B cell (primary cell): Measurements from ENCODE around the gene MAST2. TPM values are rescaled to one million over a fixed set of nuclear protein-coding genes. Genes with fewer than 3 reads are reported as not detected.

Experiments used
- ATAC-seq: fragments of 200-7000 bp; cut with Tn5 transposase; one replicate; pipeline ENCODE4 v1.10.0; 2021; ENCODE audit warnings: low read depth, mild to moderate bottlenecking, moderate number of reproducible peaks, moderate library complexity
- CTCF ChIA-PET: fragments of 350-600 bp; sonication (Branson Sonifier 250); formaldehyde crosslinking; loops from one replicate; lab custom pipeline; 2021; ENCODE audit warnings: antibody characterized with exemption, inconsistent platforms; lab: Charles Lee
- POLR2A ChIA-PET: fragments of 350-600 bp; sonication (Branson Sonifier 250); formaldehyde crosslinking; loops from one replicate; lab custom pipeline; 2021; ENCODE audit warnings: antibody characterized with exemption; lab: Charles Lee
- DNase-seq: peaks from one replicate; pipeline ENCODE4 v3.0.0; 2013
- H2AFZ ChIP-seq: 2 replicates; pipeline ENCODE4 v1.6.1; 2012; ENCODE audit warnings: mild to moderate bottlenecking, low read depth, low read length; ENCODE audit not compliant: insufficient read depth, poor library complexity, severe bottlenecking
- H3K27ac ChIP-seq, 2 donors: 1 replicate in 1 of 2; 2 replicates in 1 of 2; pipeline ENCODE4 v1.5.1; 2012 to 2013; ENCODE audit warnings: low read length in 2 of 2, mild to moderate bottlenecking in 2 of 2, moderate library complexity in 1 of 2
- H3K27me3 ChIP-seq, 4 experiments: fragments of 200-600 bp in 1 of 4; sonication (generic) in 1 of 4; replicated peaks in 1 of 4; 1 replicate in 2 of 4; 2 replicates in 2 of 4; pipeline versions ENCODE4 v1.6.1 to v1.7.0; 2013 to 2016; ENCODE audit warnings: low read length in 3 of 4, mild to moderate bottlenecking in 2 of 4, mixed read lengths in 1 of 4, moderate library complexity in 1 of 4; ENCODE audit not compliant: insufficient read depth in 4 of 4, control insufficient read depth in 3 of 4; ENCODE audit errors: control extremely low read depth in 1 of 4
- H3K36me3 ChIP-seq, 2 experiments: replicated peaks in 1 of 2; 1 replicate in 1 of 2; 2 replicates in 1 of 2; pipeline versions ENCODE4 v1.6.1 to v1.7.1; 2013; ENCODE audit warnings: low read length in 1 of 2; ENCODE audit not compliant: insufficient read depth in 2 of 2, control insufficient read depth in 1 of 2; ENCODE audit errors: control extremely low read depth in 1 of 2, extremely low read depth in 1 of 2
- H3K4me1 ChIP-seq, 2 donors: fragments of 200-600 bp in 1 of 2; sonication (generic) in 1 of 2; 1 replicate in 1 of 2; 2 replicates in 1 of 2; pipeline versions ENCODE4 v1.5.1 to v1.6.1; 2013 to 2017; ENCODE audit warnings: low read length in 2 of 2; ENCODE audit not compliant: control insufficient read depth in 2 of 2, insufficient read depth in 2 of 2
- H3K4me2 ChIP-seq: replicated peaks from 2 replicates; pipeline ENCODE3; 2012; ENCODE audit warnings: mild to moderate bottlenecking, low read depth, low read length; ENCODE audit not compliant: poor library complexity, severe bottlenecking
- H3K4me3 ChIP-seq, 5 experiments: fragments of 200-600 bp in 1 of 5; sonication (generic) in 1 of 5; 1 replicate in 3 of 5; 2 replicates in 2 of 5; pipeline versions ENCODE4 v1.5.1 to v1.7.0; 2011 to 2016; ENCODE audit warnings: low read length in 4 of 5, mild to moderate bottlenecking in 4 of 5, low read depth in 2 of 5, control low read depth in 1 of 5, moderate library complexity in 1 of 5; ENCODE audit not compliant: insufficient read depth in 1 of 5; ENCODE audit errors: control extremely low read depth in 1 of 5, extremely low read depth in 1 of 5
- H3K79me2 ChIP-seq: fragments of 200-600 bp; sonication (generic); one replicate; pipeline ENCODE4 v1.6.0; 2016; ENCODE audit warnings: low read length; ENCODE audit not compliant: control insufficient read depth, insufficient read depth
- H3K9ac ChIP-seq: fragments of 200-600 bp; sonication (generic); 2 replicates; pipeline ENCODE4 v1.6.1; 2017; ENCODE audit warnings: mild to moderate bottlenecking, low read length, moderate library complexity
- H3K9me3 ChIP-seq, 3 donors: one replicate each; pipeline versions ENCODE4 v1.6.1 to v1.7.1; 2013; ENCODE audit warnings: low read length in 2 of 3; ENCODE audit not compliant: control insufficient read depth in 2 of 3, insufficient read depth in 1 of 3; ENCODE audit errors: control extremely low read depth in 1 of 3
- H4K20me1 ChIP-seq: 2 replicates; pipeline ENCODE4 v1.6.0; 2012; ENCODE audit warnings: mild to moderate bottlenecking, low read length; ENCODE audit not compliant: insufficient read depth, control insufficient read depth, poor library complexity, severe bottlenecking
- H3K27ac Mint-ChIP-seq: one replicate; pipeline ENCODE4 v1.8.0; 2021; ENCODE audit warnings: mixed read lengths
- H3K27me3 Mint-ChIP-seq: one replicate; pipeline ENCODE4 v1.8.0; 2021; ENCODE audit warnings: mixed read lengths
- H3K4me1 Mint-ChIP-seq: one replicate; pipeline ENCODE4 v1.8.0; 2021; ENCODE audit warnings: mixed read lengths
- H3K4me3 Mint-ChIP-seq: one replicate; pipeline ENCODE4 v1.8.0; 2021; ENCODE audit warnings: mixed read lengths
- H3K9me3 Mint-ChIP-seq: one replicate; pipeline ENCODE4 v1.8.0; 2022; ENCODE audit warnings: mixed read lengths; ENCODE audit not compliant: insufficient read depth
- EZH2 ChIP-seq: IDR thresholded peaks from 2 replicates; pipeline ENCODE4 v1.6.1; 2012; ENCODE audit warnings: borderline replicate concordance, low read depth, mild to moderate bottlenecking, moderate library complexity, low read length; ENCODE audit not compliant: insufficient read depth, poor library complexity, severe bottlenecking
- WGBS: methylation state at CpG from one replicate; pipeline ENCODE4 v1.1.5; 2013; ENCODE audit warnings: missing lambda C conversion rate; ENCODE audit not compliant: insufficient coverage; 5-methylcytosine and 5-hydroxymethylcytosine counted together
- intact Hi-C: fragments of 100-400 bp; cut with micrococcal nuclease; formaldehyde crosslinking; loops from one replicate; pipeline ENCODE4 v1.10.0; 2022
- polyA plus RNA-seq: library from polyadenylated mRNA; depleted of rRNA; stranded (reverse); fragments of >200 nt; gene quantifications from 2 replicates; pipeline ENCODE4 v1.2.3, GENCODE V29; 2012
- total RNA-seq, 2 donors: library from RNA; stranded (reverse); fragments of 120-200 nt in 1 of 2; gene quantifications; 1 replicate in 1 of 2; 2 replicates in 1 of 2; pipeline versions ENCODE4 v1.2.3 to v1.2.4, GENCODE V29; 2013 to 2022
- TF ChIP-seq, protein P1 (sequence below): fragments of 200-600 bp; IDR thresholded peaks from one replicate; pipeline ENCODE4 v1.8.0; 2022; ENCODE audit warnings: antibody characterized with exemption, mild to moderate bottlenecking

MAST2 gene
- total and polyA plus RNA-seq, 2 donors (not counting 1 experiment from before 2014, with no cell fraction given): 12.5 to 23.3 TPM

GRCh38 chr1:45879885-45880598, 76.6 kb downstream of the MAST2 start:
- no peak for ATAC-seq
- no CpG with 5 or more reads among the region's 4 CpGs for WGBS

GRCh38 chr1:45880930-45881329, 77.5 kb downstream of the MAST2 start:
- H3K9me3 ChIP-seq: peaks cover 0 to 1% (median 0%) of the 10 kb centered on the region in 3 donors
- Mint-ChIP-seq H3K9me3 (no peaks in the 10 kb centered on the region), H3K27me3 (peaks cover 19% of the 10 kb centered on the region), H3K4me1 (peaks cover 4% of the 10 kb centered on the region), H3K4me3 (no peak overlapping the region), H3K27ac (no peak overlapping the region)
- intact Hi-C loops: no loop called here
- H4K20me1 ChIP-seq: no peaks in the 10 kb centered on the region
- H3K4me3 ChIP-seq: no peak overlapping the region
- DNase-seq: no peak
- no CpG with 5 or more reads among the region's 3 CpGs for WGBS
- H3K27ac ChIP-seq: no peak overlapping the region
- no peak for ATAC-seq
- H3K79me2 ChIP-seq: no peaks in the 10 kb centered on the region
- no peak overlapping the region for H2AFZ ChIP-seq
- no peak overlapping the region for H3K9ac ChIP-seq
- peaks cover 0 to 23% (median 20%) of the 10 kb centered on the region in 4 experiments for H3K27me3 ChIP-seq
- ChIA-PET POLR2A (no interaction called here), CTCF (no interaction called here)
- H3K36me3 ChIP-seq: no peaks in the 10 kb centered on the region
- TF ChIP-seq, protein P1, sequence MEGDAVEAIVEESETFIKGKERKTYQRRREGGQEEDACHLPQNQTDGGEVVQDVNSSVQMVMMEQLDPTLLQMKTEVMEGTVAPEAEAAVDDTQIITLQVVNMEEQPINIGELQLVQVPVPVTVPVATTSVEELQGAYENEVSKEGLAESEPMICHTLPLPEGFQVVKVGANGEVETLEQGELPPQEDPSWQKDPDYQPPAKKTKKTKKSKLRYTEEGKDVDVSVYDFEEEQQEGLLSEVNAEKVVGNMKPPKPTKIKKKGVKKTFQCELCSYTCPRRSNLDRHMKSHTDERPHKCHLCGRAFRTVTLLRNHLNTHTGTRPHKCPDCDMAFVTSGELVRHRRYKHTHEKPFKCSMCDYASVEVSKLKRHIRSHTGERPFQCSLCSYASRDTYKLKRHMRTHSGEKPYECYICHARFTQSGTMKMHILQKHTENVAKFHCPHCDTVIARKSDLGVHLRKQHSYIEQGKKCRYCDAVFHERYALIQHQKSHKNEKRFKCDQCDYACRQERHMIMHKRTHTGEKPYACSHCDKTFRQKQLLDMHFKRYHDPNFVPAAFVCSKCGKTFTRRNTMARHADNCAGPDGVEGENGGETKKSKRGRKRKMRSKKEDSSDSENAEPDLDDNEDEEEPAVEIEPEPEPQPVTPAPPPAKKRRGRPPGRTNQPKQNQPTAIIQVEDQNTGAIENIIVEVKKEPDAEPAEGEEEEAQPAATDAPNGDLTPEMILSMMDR: no peak
- no peak for TF ChIP-seq EZH2
- H3K4me1 ChIP-seq: peaks cover 0 to 2% of the 10 kb centered on the region in 2 donors
- no peak overlapping the region for H3K4me2 ChIP-seq

More at GRCh38 chr1:45879885-45880598, 76.6 kb downstream of the MAST2 start:
- no peak overlapping the region for H2AFZ ChIP-seq
- H3K4me2 ChIP-seq: no peak overlapping the region
- peaks cover 0 to 28% (median 21%) of the 10 kb centered on the region in 4 experiments for H3K27me3 ChIP-seq
- peak; percentile 19 for DNase-seq
- H3K4me3 ChIP-seq: no peak overlapping the region
- no peak overlapping the region for H3K4me3 Mint-ChIP-seq
- no peaks in the 10 kb centered on the region for H4K20me1 ChIP-seq
- H3K27ac ChIP-seq: no peak overlapping the region
- ChIA-PET CTCF (interaction anchor here (0.6 kb wide), 1 partner anchor 25 kb away, joined by 7 read pairs; no protein-coding TSS in a partner anchor), POLR2A (no interaction called here)
- H3K27ac Mint-ChIP-seq: no peak overlapping the region
- peaks cover 0 to 1% (median 0%) of the 10 kb centered on the region in 3 donors for H3K9me3 ChIP-seq
- TF ChIP-seq, protein P1: no peak
- TF ChIP-seq EZH2: no peak
- intact Hi-C loops: no loop called here
- H3K4me1 ChIP-seq: peaks cover 0 to 3% of the 10 kb centered on the region in 2 donors
- no peak overlapping the region for H3K9ac ChIP-seq
- no peaks in the 10 kb centered on the region for H3K79me2 ChIP-seq
- peaks cover 19% of the 10 kb centered on the region for H3K27me3 Mint-ChIP-seq
- no peaks in the 10 kb centered on the region for H3K9me3 Mint-ChIP-seq
- H3K4me1 Mint-ChIP-seq: peaks cover 4% of the 10 kb centered on the region
- no peaks in the 10 kb centered on the region for H3K36me3 ChIP-seq
